Esophagus squamous epithelium (tissue), 5 donors: Measurements from ENCODE around the gene TMPRSS11A. TPM values are rescaled to one million over a fixed set of nuclear protein-coding genes. Genes with fewer than 3 reads are reported as not detected.

Experiments
- DNase-seq: peaks from one replicate; lab custom pipeline; 2025; lab: John Stamatoyannopoulos, UW
- H3K27ac ChIP-seq, 4 donors: fragments of 200-600 bp; sonication (generic); one replicate each; pipeline ENCODE4 v1.5.1; 2016 to 2019; ENCODE audit warnings: mild to moderate bottlenecking in 1 of 4
- H3K27me3 ChIP-seq, 4 donors: fragments of 200-600 bp; sonication (generic); 1 replicate in 3 of 4; 2 replicates in 1 of 4; pipeline versions ENCODE4 v1.5.1 to v1.6.0; 2017 to 2021; ENCODE audit warnings: antibody characterized with exemption in 1 of 4
- H3K36me3 ChIP-seq, 3 donors: fragments of 200-600 bp; sonication (generic); one replicate each; pipeline ENCODE4 v1.5.1; 2016 to 2019
- H3K4me1 ChIP-seq, 3 donors: fragments of 200-600 bp; sonication (generic); one replicate each; pipeline ENCODE4 v1.5.1; 2017 to 2019
- H3K4me3 ChIP-seq, 4 donors: fragments of 200-600 bp; sonication (generic); 1 replicate in 3 of 4; 2 replicates in 1 of 4; pipeline ENCODE4 v1.5.1; 2016 to 2019; ENCODE audit warnings: mild to moderate bottlenecking in 2 of 4, moderate library complexity in 1 of 4
- H3K9me3 ChIP-seq, 3 donors: fragments of 200-600 bp; sonication (generic); one replicate each; pipeline ENCODE4 v1.5.1; 2016 to 2019
- POLR2A ChIP-seq, 4 donors: fragments of 450-650 bp; IDR thresholded peaks; one replicate each; pipeline ENCODE4 v1.6.1; 2017; ENCODE audit warnings: antibody characterized with exemption in 4 of 4, mild to moderate bottlenecking in 4 of 4, moderate library complexity in 3 of 4
- WGBS, 2 donors: methylation state at CpG; one replicate each; pipeline ENCODE4 v1.1.5; 2018; 5-methylcytosine and 5-hydroxymethylcytosine counted together
- intact Hi-C: fragments of 100-400 bp; cut with DNase I; formaldehyde crosslinking; loops from one replicate; pipeline ENCODE4 v1.15.0; 2022
- total RNA-seq, 4 donors: library from RNA; depleted of rRNA; stranded (reverse); fragments of >200 nt; gene quantifications; one replicate each; pipeline ENCODE4 v1.1.0, GENCODE V29; 2016
- TF ChIP-seq, protein P1 (sequence below), 6 experiments: fragments of 450-650 bp in 4 of 6; fragments of 200-600 bp in 2 of 6; sonication (generic) in 2 of 6; IDR thresholded peaks; one replicate each; pipeline ENCODE4 v1.5.1; 2016 to 2019; ENCODE audit warnings: antibody characterized with exemption in 6 of 6, mild to moderate bottlenecking in 4 of 6, moderate library complexity in 4 of 6
- donor health status: DM: yes; HTN: yes; CAD: no.

The TMPRSS11A gene
- total RNA-seq, 4 donors from 2014 or later: 36.6 to 153 (median 93.2) TPM

DNA sequence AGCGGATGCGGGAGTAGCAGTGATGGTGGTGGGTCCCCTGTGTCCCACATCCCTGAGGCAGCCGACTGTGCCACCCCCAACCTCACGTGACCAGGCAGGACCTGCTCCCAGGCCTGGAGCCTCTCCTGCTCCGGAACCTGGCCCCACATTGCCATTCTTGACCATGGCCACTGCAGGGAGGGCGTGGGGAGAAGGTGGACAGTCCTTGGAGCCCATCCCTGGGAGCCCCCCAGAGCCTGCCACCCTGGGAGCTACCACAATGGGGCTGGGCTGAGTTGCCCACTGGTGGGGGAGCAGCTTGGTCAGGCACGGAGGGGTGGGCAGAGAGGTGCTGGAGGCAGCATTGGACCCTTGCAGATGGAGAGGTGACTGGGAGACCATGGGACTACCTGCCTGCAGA lies 36.8 kb downstream of the TMPRSS11A start:
- Histone ChIP-seq H3K4me1 (peaks cover 0 to 51% (median 11%) of the 10 kb centered on the region in 3 donors), H3K36me3 (no peaks in the 10 kb centered on the region), H3K27me3 (no peaks in the 10 kb centered on the region), H3K9me3 (no peaks in the 10 kb centered on the region), H3K27ac (peak overlapping the region in 1 of 4 donors; percentile 71), H3K4me3 (no peak overlapping the region)
- WGBS, 2 donors: 83 to 95% methylated on average over 3 to 5 of the region's 7 CpGs
- intact Hi-C loops: no loop called here
- TF ChIP-seq POLR2A (IDR thresholded peaks at IDR 0.05): no peak
- DNase-seq: no peak

DNA sequence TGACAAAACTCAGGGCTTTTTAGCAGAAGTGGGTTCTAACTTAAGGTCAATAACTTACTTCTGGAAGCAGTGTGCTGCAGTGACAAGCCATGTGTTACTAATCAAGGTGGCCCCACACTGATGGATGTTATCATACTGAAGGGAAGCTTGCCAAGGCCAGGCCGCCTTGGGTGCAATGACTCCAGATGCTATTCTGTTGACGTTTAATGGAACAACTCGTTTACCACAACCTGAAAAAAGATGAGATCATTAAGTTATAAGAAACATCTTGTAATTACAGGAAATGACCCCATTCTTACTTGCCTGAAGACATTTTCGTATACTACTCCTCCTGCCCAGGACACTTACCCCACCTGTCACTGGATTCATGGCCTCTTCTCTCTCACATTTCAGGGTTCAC lies 40.6 kb downstream of the TMPRSS11A start:
- WGBS, 2 donors: 47 to 63% methylated on average over 4 of the region's 4 CpGs
- Histone ChIP-seq H3K9me3 (no peaks in the 10 kb centered on the region), H3K27ac (no peak overlapping the region), H3K4me3 (no peak overlapping the region), H3K36me3 (no peaks in the 10 kb centered on the region), H3K27me3 (no peaks in the 10 kb centered on the region), H3K4me1 (peaks cover 0 to 13% (median 5%) of the 10 kb centered on the region in 3 donors)
- no peak for DNase-seq
- intact Hi-C loops: no loop called here
- no peak for TF ChIP-seq POLR2A (IDR thresholded peaks at IDR 0.05)
- TF ChIP-seq, protein P1, sequence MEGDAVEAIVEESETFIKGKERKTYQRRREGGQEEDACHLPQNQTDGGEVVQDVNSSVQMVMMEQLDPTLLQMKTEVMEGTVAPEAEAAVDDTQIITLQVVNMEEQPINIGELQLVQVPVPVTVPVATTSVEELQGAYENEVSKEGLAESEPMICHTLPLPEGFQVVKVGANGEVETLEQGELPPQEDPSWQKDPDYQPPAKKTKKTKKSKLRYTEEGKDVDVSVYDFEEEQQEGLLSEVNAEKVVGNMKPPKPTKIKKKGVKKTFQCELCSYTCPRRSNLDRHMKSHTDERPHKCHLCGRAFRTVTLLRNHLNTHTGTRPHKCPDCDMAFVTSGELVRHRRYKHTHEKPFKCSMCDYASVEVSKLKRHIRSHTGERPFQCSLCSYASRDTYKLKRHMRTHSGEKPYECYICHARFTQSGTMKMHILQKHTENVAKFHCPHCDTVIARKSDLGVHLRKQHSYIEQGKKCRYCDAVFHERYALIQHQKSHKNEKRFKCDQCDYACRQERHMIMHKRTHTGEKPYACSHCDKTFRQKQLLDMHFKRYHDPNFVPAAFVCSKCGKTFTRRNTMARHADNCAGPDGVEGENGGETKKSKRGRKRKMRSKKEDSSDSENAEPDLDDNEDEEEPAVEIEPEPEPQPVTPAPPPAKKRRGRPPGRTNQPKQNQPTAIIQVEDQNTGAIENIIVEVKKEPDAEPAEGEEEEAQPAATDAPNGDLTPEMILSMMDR (IDR thresholded peaks at IDR 0.05): no peak

DNA sequence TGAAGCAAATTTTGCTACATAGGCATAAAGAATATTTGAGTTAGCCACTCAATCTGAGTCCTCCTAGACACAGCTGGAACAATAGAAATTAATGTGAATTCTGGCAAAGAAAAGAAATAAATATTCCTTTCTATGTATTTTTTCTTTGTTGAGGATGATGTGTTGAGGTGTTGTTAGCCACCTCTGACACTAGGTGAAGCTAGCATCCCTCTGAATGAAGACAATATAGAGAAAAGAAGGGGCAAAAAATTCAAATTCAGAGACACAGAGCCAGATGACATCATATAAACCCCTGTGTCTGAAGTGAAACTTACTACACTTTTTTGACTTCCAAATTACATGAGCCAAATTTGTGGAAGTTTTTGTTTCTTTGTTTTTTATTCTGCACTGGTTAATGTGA lies 44.9 kb downstream of the TMPRSS11A start:
- H3K36me3 ChIP-seq: peaks cover 0 to 13% (median 0%) of the 10 kb centered on the region in 3 donors
- no peaks in the 10 kb centered on the region for H3K4me1 ChIP-seq
- no peaks in the 10 kb centered on the region for H3K9me3 ChIP-seq
- no peak overlapping the region for H3K4me3 ChIP-seq
- intact Hi-C loops: no loop called here
- TF ChIP-seq, protein P1 (IDR thresholded peaks at IDR 0.05): peak in 4 of 6 experiments; percentile 34 to 68 (median 38)
- no peak for TF ChIP-seq POLR2A (IDR thresholded peaks at IDR 0.05)
- no peaks in the 10 kb centered on the region for H3K27me3 ChIP-seq
- no peak overlapping the region for H3K27ac ChIP-seq
- DNase-seq: no peak

DNA sequence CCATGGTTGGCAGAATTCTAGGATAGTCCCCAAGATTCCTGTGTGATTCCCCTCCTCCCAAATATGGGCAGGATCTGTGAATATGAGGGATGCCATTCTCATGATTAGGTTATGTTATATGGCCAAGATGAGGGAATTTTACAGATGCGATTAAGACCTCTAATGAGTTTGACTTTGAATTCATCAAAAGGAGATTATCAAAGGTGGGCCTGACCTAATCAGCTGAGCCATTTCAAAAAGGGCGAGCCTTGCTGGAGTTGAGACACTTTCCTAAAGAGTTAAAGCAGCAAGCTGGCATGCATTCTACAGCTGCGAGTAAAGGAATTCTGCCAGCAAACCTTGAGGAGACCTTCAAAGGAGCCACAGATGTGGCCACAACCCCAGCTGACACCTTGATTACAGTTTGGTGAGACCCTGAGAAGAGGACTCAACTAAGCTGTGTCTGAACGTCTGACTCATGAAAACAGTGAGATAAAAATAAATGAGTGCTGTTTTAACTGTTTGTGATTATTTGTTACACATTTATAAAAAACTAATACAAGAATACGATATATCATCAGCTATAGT lies 47.8 kb downstream of the TMPRSS11A start:
- intact Hi-C loops: no loop called here
- H3K36me3 ChIP-seq: peaks cover 0 to 13% (median 0%) of the 10 kb centered on the region in 3 donors
- no peaks in the 10 kb centered on the region for H3K4me1 ChIP-seq

DNA sequence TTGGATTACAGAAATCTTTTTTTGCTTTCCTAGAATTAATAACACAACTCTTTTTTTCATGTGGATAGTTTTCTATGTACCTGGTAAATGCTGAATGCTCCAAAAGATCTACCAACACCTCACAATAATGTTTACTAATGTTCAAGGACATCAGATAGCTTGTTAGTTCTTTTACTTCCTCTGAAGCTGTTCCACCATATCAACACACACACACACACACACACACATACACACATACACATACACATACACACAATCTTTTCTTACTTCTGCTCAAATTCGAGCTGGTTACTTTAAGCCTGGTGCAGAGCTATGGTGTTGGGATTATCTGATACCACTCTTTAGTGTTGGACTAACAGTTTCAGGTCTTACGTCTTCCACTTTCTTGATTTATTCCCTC lies 51.2 kb downstream of the TMPRSS11A start:
- Histone ChIP-seq H3K27me3 (no peaks in the 10 kb centered on the region), H3K4me3 (no peak overlapping the region), H3K9me3 (no peaks in the 10 kb centered on the region), H3K27ac (no peak overlapping the region), H3K36me3 (peaks cover 0 to 13% (median 0%) of the 10 kb centered on the region in 3 donors), H3K4me1 (peaks cover 0 to 11% (median 0%) of the 10 kb centered on the region in 3 donors)
- TF ChIP-seq, protein P1 (IDR thresholded peaks at IDR 0.05): no peak
- TF ChIP-seq POLR2A (IDR thresholded peaks at IDR 0.05): no peak
- intact Hi-C loops: no loop called here
- 81 to 85% methylated on average over 2 of the region's 2 CpGs for WGBS, 2 donors
- no peak for DNase-seq

More for the DNA sequence above, 47.8 kb downstream of the TMPRSS11A start:
- DNase-seq: no peak
- H3K27ac ChIP-seq: no peak overlapping the region
- no peak for TF ChIP-seq POLR2A (IDR thresholded peaks at IDR 0.05)
- TF ChIP-seq, protein P1 (IDR thresholded peaks at IDR 0.05): no peak
- no peaks in the 10 kb centered on the region for H3K9me3 ChIP-seq
- WGBS, 2 donors: 69 to 71% methylated on average over 5 of the region's 5 CpGs
- no peak overlapping the region for H3K4me3 ChIP-seq
- no peaks in the 10 kb centered on the region for H3K27me3 ChIP-seq
